ENCODE data around the gene FRG2B.
"Not testable (repeated sequence)": the region's sequence is repeated elsewhere in the genome, so short reads cannot be mapped to it uniquely, and the experiment has no call there.

Gene FRG2B

GRCh38 chr10:133618851-133619250, 7.7 kb downstream of the FRG2B start:
- H3K27ac ChIP-seq, result no peak overlapping the region
- TF ChIP-seq CTCF (conservative IDR thresholded peaks at IDR 0.05) (no peak), ZFX (IDR thresholded peaks at IDR 0.05) (no peak)

GRCh38 chr10:133617196-133617595, 9.4 kb downstream of the FRG2B start:
- no peak overlapping the region for H3K27ac ChIP-seq
- TF ChIP-seq ZFX (IDR thresholded peaks at IDR 0.05), result no peak
- no peak for TF ChIP-seq CTCF (conservative IDR thresholded peaks at IDR 0.05)

- TF ChIP-seq CTCF (conservative IDR thresholded peaks at IDR 0.05) (no peak), ZFX (IDR thresholded peaks at IDR 0.05) (no peak)
- H3K27ac ChIP-seq, result no peak overlapping the region
These were observed 10.0 kb downstream of the FRG2B start for GRCh38 chr10:133616371-133617130.

- H3K27ac ChIP-seq, result no peak overlapping the region
- TF ChIP-seq CTCF (conservative IDR thresholded peaks at IDR 0.05), result no peak
These were observed 11.6 kb downstream of the FRG2B start for GRCh38 chr10:133614830-133615580.

GRCh38 chr10:133613699-133614098, 12.9 kb downstream of the FRG2B start:
- H3K27ac ChIP-seq, result no peak overlapping the region
- TF ChIP-seq CTCF (conservative IDR thresholded peaks at IDR 0.05) (no peak), ZFX (IDR thresholded peaks at IDR 0.05) (no peak)

GRCh38 chr10:133611079-133611478, 15.5 kb downstream of the FRG2B start:
- TF ChIP-seq CTCF (conservative IDR thresholded peaks at IDR 0.05), result no peak
- TF ChIP-seq ZFX (IDR thresholded peaks at IDR 0.05), result no peak
- no peak overlapping the region for H3K27ac ChIP-seq

- H3K27ac ChIP-seq, result no peak overlapping the region
- peak; percentile 78 for TF ChIP-seq CTCF (conservative IDR thresholded peaks at IDR 0.05)
- TF ChIP-seq ZFX (IDR thresholded peaks at IDR 0.05), result no peak
These were observed 17.7 kb downstream of the FRG2B start for GRCh38 chr10:133608855-133609254.

- not testable (repeated sequence) for H3K27ac ChIP-seq
These were observed 23.2 kb downstream of the FRG2B start for GRCh38 chr10:133603434-133603833.
